HepG2 (cell line): ENCODE results near the gene ZNF483. TPM values are rescaled to one million over a fixed set of nuclear protein-coding genes. Genes with fewer than 3 reads are reported as not detected.

Experiments used
- BCLAF1 ChIP-seq: fragments of 450-650 bp; IDR thresholded peaks from 2 replicates; pipeline ENCODE4 v1.6.1; 2017; ENCODE audit warnings: mild to moderate bottlenecking
- HNRNPLL ChIP-seq: fragments of 200-400 bp; formaldehyde crosslinking; IDR thresholded peaks from 2 replicates; pipeline ENCODE4 v1.6.1; 2017; ENCODE audit warnings: mild to moderate bottlenecking, low read depth, low read length; ENCODE audit not compliant: poor library complexity, severe bottlenecking
- IKZF1 ChIP-seq: fragments of 450-650 bp; IDR thresholded peaks from 2 replicates; pipeline ENCODE4 v1.7.1; 2016
- MLX ChIP-seq: IDR thresholded peaks from 2 replicates; pipeline ENCODE4 v1.6.1; 2016
- MLXIP ChIP-seq: sonication (generic); formaldehyde crosslinking; IDR thresholded peaks from 2 replicates; pipeline ENCODE4 v1.9.0; 2021; ENCODE audit warnings: missing genetic modification reagents, borderline replicate concordance
- NONO ChIP-seq, 2 experiments: fragments of 450-650 bp in 1 of 2; sonication (generic) in 1 of 2; formaldehyde crosslinking in 1 of 2; IDR thresholded peaks in 1 of 2; conservative IDR thresholded peaks in 1 of 2; 2 replicates each; pipeline versions ENCODE4 v1.6.1 to v1.8.0; 2017 to 2022; ENCODE audit warnings: mild to moderate bottlenecking in 1 of 2, missing genetic modification reagents in 1 of 2, moderate library complexity in 1 of 2
- PHF5A ChIP-seq: IDR thresholded peaks from one replicate; pipeline ENCODE4 v1.6.1; 2018; ENCODE audit warnings: low read depth, missing genetic modification reagents; ENCODE audit not compliant: unreplicated experiment
- RAD21 ChIP-seq: fragments of 450-650 bp; formaldehyde crosslinking; IDR thresholded peaks from 2 replicates; pipeline ENCODE4 v1.5.0; 2020; ENCODE audit warnings: mild to moderate bottlenecking
- RFX1 ChIP-seq: fragments of 450-650 bp; IDR thresholded peaks from 2 replicates; pipeline ENCODE4 v1.6.1; 2017
- RFX5 ChIP-seq: IDR thresholded peaks from 2 replicates; pipeline ENCODE4 v1.6.1; 2011; ENCODE audit warnings: low read depth, low read length, improper control_type of control experiment
- SOX6 ChIP-seq, 2 experiments: fragments of 450-650 bp in 1 of 2; sonication (generic) in 1 of 2; formaldehyde crosslinking in 1 of 2; IDR thresholded peaks; 2 replicates each; pipeline versions ENCODE4 v1.4.0 to v1.6.1; 2017 to 2020; ENCODE audit warnings: antibody characterized with exemption in 1 of 2, mild to moderate bottlenecking in 1 of 2, missing genetic modification reagents in 1 of 2
- ZBTB37 ChIP-seq: sonication (generic); formaldehyde crosslinking; IDR thresholded peaks from 2 replicates; pipeline ENCODE4 v1.4.0; 2020; ENCODE audit warnings: mild to moderate bottlenecking, missing genetic modification reagents
- ZFP1 ChIP-seq: IDR thresholded peaks from 2 replicates; pipeline ENCODE4 v1.6.1; 2016
- ZIK1 ChIP-seq: sonication (generic); formaldehyde crosslinking; IDR thresholded peaks from 2 replicates; pipeline ENCODE4 v1.5.0; 2020; ENCODE audit warnings: mild to moderate bottlenecking, low read depth, missing genetic modification reagents, borderline replicate concordance
- ZNF326 ChIP-seq: sonication (generic); formaldehyde crosslinking; IDR thresholded peaks from 2 replicates; pipeline ENCODE4 v1.4.0; 2020; ENCODE audit warnings: missing genetic modification reagents, borderline replicate concordance
- ZNF616 ChIP-seq: sonication (generic); formaldehyde crosslinking; IDR thresholded peaks from 2 replicates; pipeline ENCODE4 v1.5.0; 2020; ENCODE audit warnings: low read depth, mild to moderate bottlenecking, missing genetic modification reagents
- ZNF800 ChIP-seq: sonication (generic); formaldehyde crosslinking; IDR thresholded peaks from 2 replicates; pipeline ENCODE4 v1.4.0; 2020; ENCODE audit warnings: missing genetic modification reagents
- ZSCAN22 ChIP-seq: sonication (generic); formaldehyde crosslinking; IDR thresholded peaks from 2 replicates; pipeline ENCODE4 v1.4.0; 2020; ENCODE audit warnings: mild to moderate bottlenecking, missing genetic modification reagents
- polyA plus RNA-seq, 8 experiments: library from polyadenylated mRNA; depleted of rRNA in 3 of 8; stranded (reverse) in 7 of 8; unstranded in 1 of 8; fragments of >200 nt; fragmentation: Illumina TruSeq in 4 of 8; extraction: Trizol in 4 of 8; gene quantifications; 2 replicates each; pipeline versions ENCODE4 v1.2.1 to v1.2.3, GENCODE V29; 2011 to 2016; ENCODE audit warnings: low read depth in 4 of 8, missing spikeins in 1 of 8, mixed read lengths in 1 of 8; ENCODE audit not compliant: insufficient read depth in 1 of 8
- total RNA-seq, 5 experiments: library from RNA; depleted of rRNA; stranded (reverse); fragments of >200 nt; fragmentation: Illumina TruSeq; extraction: Trizol; gene quantifications; 2 replicates each; pipeline ENCODE4 v1.2.3, GENCODE V29; 2016; ENCODE audit warnings: low read depth in 1 of 5

The ZNF483 gene
- total and polyA plus RNA-seq, 2 of the 13 experiments (the other 11 are each of a cell fraction or from before 2014, with no cell fraction given), result 2.0 to 9.5 TPM

GRCh38 chr9:111597852-111598732, 73.1 kb downstream of the ZNF483 start (continued):
- no peak for TF ChIP-seq BCLAF1
- TF ChIP-seq ZNF326 (CRISPR knock-in tag), result no peak
- no peak for TF ChIP-seq IKZF1
- TF ChIP-seq HNRNPLL, result no peak
- TF ChIP-seq MLXIP, result no peak
- TF ChIP-seq RFX5, result no peak
- TF ChIP-seq RFX1, result no peak
- TF ChIP-seq MLX (CRISPR knock-in tag), result no peak
- TF ChIP-seq ZSCAN22 (CRISPR knock-in tag), result no peak
- TF ChIP-seq ZIK1 (CRISPR knock-in tag), result no peak
- no peak for TF ChIP-seq ZFP1
- no peak for TF ChIP-seq NONO (IDR thresholded peaks at IDR 0.05)
- TF ChIP-seq NONO (CRISPR knock-in tag; conservative IDR thresholded peaks at IDR 0.05), result no peak
- peak; percentile 25; the same call in 1 of the 2 replicates for TF ChIP-seq RAD21 (CRISPR knock-in tag)
- TF ChIP-seq ZNF616 (CRISPR knock-in tag), result no peak
- TF ChIP-seq ZBTB37, result no peak
- TF ChIP-seq SOX6 (IDR thresholded peaks at IDR 0.05), result no peak
- no peak; the same call in 1 of the 2 replicates for TF ChIP-seq SOX6 (CRISPR knock-in tag; IDR thresholded peaks at IDR 0.05)
- no peak for TF ChIP-seq PHF5A (CRISPR knock-in tag)
- TF ChIP-seq ZNF800 (CRISPR knock-in tag), result no peak
